SH-SY5Y (cell line): ENCODE data around the gene MYO19.

Source experiments
- GATA2 ChIP-seq: IDR thresholded peaks from 2 replicates; pipeline ENCODE4 v1.6.1; 2011; ENCODE audit warnings: mild to moderate bottlenecking, low read depth, low read length
- GATA3 ChIP-seq: IDR thresholded peaks from 2 replicates; pipeline ENCODE4 v1.6.1; 2011; ENCODE audit warnings: low read depth, mild to moderate bottlenecking, low read length, moderate library complexity

DNA sequence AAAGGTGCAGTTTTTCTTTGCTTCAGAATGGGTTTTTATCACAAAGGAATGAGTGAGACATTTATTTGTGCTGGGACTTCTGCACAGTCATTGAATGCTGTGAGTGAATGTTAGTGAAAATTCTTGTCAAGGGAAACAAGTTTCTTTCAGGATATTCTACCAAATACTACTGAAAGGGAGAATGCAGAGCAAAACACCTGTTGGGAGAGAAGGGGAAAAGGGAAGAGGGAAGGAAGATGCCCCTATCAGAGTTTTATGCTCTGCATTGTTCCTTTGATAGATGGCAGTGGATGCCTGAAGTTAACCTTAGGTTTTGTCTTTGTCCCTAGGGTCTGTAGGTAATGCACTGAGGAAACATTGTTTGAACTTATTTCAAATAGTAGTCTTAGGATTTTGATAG is 13.1 kb upstream of the MYO19 start:
- TF ChIP-seq GATA3 (no peak), GATA2 (no peak)
